Fibroblast of peridontal ligament (primary cell): ENCODE measurements around the gene CSMD2.

Experiments
- DNase-seq: peaks from one replicate; pipeline ENCODE4 v3.0.0-alpha.2; 2010; ENCODE audit errors: extremely low read depth

The CSMD2 gene

GRCh38 chr1:33997127-33998036 lies 167.6 kb downstream of the CSMD2 start:
- DNase-seq: no peak

- DNase-seq: no peak
These were observed 168.7 kb downstream of the CSMD2 start for GRCh38 chr1:33996281-33996680.

GRCh38 chr1:33993301-33993700 lies 171.7 kb downstream of the CSMD2 start:
- DNase-seq: no peak

DNA sequence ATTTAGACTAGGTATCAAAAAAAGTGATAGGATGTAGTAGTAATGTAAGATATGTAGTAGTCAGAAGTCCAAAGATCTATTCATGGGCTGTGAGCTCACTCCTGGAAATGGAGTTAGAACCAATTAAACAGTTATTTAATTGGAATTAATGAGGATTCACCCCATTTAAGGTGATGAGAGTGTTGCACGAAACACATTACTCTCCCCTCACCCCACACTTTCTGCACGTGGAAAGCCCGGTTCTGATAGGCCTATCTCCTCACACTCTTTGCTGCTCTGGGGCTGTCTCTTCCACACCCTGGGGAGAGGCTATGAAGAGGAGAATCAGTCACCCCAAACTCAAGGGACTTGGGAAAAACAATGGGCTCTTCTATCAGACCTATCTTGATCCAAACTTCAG lies 174.7 kb downstream of the CSMD2 start:
- no peak for DNase-seq

DNA sequence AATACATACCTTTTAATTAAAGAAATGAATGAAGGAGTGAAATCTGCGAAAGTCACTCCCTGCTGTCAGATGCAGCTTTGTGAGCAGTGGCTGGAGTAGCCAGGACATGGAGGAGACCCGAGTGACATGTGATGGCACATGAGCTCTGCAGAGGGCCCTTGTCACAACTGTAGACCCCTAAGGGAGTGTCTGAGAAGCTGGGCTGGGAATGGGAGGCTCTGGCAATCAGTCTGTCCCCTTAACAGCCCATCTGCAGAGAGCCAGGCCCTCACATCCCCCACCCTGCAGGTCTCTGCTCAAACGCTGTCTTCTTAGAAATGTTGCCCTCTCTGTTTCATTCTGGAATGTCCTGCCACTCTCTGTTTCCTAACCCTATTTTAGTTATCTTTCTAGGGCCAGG lies 176.9 kb downstream of the CSMD2 start:
- DNase-seq: no peak

DNA sequence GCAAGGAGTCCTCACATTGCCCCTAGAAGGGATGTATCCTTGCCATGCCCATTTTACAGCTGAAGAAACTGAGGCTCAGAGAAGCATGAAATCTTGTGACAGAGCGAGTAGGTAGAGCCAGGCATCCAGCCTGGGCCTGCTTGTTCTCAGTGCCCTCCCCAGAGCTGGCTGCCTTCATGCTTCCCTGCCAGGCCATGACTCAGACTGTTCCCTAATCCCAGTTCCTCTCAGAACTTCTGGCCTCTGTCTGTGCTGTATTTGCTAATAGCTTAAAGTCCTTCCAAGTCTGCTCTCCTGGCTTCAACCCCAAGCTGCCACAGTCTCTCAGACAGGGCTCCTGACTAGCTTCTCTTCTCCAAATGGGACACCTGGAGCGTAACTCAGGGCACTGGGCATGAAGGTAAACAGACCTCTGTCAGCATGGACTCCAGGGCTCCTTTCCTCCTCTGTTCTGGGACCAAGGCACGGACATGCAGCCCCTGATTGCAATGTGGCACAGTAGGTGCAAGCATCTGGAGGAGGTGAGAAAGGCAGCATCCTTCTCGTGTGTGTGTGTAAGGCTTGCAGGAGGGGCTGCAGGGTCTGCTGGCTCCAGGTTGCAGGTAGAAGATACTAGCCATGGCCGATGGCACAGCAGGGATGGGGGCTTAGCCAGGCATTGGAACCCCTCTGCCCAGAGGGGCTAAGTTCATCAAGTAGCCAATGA lies 178.5 kb downstream of the CSMD2 start:
- DNase-seq: no peak

DNA sequence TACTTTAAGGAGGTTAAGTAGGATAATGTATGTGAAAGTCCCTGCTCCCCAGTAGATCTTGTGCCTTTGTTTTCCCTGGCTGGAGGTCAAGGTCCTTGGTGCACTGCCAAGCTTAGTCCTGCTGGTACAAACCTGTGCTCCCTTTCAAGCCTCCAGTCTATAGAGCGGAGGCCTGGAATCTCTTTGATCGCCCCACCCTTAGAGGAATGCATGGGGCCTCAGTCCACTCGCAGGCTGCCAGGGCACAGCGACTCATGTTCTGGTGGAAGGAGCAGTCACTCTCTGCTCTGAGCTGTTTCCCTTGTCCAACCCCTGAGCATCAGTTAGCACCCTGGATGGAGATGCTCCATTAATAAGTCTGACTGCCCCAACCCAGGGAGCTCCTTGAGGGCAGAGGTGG lies 179.4 kb downstream of the CSMD2 start:
- no peak for DNase-seq

GRCh38 chr1:33984906-33985565 lies 180.0 kb downstream of the CSMD2 start:
- no peak for DNase-seq

DNA sequence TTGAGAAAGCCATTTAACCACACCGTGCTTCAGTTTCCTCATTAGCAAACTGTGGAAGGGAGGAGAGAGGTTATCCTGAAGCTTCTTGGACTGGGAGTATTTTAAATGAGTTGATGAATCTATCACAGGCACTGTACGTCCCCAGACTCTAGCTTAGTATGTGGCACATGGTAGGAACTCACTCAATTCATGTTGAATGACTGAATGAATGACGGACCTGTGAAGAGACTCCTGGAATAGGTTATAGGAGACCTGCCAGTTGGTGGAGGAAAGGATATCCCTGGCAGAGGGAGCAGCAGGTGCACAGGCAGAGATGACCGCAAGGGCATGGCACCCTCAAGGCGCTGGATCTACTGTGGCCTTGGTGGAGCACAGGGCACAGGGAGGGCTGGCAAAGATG lies 182.6 kb downstream of the CSMD2 start:
- no peak for DNase-seq

GRCh38 chr1:33979341-33979740 lies 185.7 kb downstream of the CSMD2 start:
- DNase-seq: no peak

DNA sequence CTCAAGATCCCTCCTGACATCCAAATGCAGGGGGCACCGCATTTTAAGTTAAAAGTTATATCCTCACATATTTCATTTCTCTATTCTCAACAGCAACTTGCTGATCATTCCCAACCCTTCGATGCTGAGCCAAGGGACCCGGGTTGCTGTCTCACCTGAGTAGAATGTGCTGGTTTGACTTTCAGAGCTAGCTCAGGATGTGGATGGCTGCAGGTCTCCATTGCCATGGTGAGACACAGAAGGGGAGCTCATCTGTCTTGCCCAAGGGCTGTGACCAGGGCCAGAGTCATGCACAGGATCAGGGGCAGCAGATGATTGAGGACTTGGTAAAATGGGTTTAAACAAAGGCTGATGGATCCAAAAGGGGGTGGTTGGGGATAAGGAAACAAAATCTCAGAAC lies 189.1 kb downstream of the CSMD2 start:
- DNase-seq: no peak

DNA sequence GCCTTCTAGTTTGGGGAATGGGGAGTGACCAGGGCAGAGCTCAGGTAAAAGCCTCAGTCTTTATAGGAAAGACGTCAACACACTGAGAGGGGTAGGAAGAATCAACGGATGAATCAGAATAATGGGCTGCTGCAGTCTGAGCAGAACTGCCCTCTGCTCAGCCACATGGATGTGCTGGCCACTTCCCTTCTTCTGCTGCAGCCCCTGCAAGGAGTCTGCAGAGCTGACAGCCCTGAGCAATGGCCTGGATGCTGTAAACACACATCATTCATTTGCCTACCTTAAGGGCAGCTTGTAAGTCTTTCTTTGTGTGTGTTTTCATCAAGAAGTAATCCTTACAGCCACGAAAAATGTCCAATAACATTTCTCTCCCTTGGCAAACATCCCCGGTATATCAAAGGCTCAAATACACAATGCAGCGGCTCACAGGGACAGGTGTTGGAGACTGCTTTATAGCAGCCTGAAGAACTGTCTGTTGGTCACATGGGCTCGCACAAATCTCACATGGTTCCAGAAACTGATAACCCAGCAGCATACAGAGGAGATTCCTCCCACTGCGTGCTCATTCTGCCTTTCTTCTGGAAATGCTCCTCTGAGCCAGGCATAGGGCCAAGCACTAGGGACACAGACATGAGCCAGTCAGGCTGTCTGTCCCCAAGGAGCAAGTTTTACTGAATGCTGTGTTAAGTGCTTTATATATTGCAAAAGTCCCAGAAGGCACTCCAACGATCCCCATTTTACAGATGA lies 191.1 kb downstream of the CSMD2 start:
- no peak for DNase-seq

DNA sequence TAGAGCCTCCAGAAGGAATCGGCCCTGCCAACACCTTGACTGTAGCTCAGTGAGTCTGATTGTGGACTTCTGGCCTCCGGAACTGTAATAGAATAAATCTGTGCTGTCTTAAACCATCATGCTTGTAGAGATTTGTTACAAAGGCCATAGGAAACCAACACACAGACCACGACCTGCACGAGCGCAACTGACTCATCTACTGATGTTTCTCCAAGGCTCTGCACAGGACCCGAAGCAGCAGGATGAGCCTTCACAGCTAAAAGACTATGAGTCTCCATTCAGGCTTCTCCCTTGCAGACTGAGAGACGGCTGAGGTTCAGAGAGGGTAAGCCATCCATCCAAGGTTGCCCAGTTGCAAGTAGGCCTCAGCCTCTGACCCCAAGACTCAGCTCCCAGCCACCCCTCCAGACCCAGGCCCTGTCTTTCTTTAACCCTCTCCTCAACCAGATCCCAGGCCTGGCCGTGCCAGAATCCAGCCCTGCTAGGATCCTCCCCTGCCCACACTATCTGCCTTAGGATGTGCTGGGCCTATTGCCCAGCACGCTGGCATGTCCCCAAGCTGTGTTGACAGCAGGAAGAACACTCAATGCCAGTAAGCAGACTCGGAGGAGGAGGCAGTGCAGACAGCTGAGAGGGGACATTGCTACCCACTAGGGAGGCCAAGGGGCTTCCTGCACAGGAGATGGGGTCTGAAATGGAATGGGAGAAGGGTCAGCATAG lies 192.2 kb downstream of the CSMD2 start:
- DNase-seq: no peak

DNA sequence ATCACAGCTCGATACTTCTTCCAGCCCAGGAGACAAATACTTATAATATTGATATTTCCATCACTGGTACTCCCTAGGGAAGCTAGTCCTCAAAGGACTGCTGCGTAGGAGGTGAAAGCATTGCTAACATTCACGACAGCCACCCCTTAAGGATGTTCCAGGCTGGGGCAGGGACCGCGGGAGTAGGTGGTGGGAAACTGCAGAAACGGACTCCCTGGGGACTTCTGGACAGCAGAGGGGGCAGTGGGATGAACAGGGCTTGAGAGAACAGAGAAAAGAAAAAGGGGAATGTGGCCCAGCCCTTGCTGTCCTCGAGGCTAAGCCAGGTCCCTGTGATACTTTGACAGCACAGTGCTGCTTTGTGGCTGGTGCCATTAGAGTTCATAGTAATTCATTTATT lies 193.1 kb downstream of the CSMD2 start:
- no peak for DNase-seq

GRCh38 chr1:33971018-33971710 lies 193.9 kb downstream of the CSMD2 start:
- no peak for DNase-seq

GRCh38 chr1:33970148-33970825 lies 194.7 kb downstream of the CSMD2 start:
- DNase-seq: no peak

GRCh38 chr1:33966346-33967141 lies 198.5 kb downstream of the CSMD2 start:
- DNase-seq: no peak

DNA sequence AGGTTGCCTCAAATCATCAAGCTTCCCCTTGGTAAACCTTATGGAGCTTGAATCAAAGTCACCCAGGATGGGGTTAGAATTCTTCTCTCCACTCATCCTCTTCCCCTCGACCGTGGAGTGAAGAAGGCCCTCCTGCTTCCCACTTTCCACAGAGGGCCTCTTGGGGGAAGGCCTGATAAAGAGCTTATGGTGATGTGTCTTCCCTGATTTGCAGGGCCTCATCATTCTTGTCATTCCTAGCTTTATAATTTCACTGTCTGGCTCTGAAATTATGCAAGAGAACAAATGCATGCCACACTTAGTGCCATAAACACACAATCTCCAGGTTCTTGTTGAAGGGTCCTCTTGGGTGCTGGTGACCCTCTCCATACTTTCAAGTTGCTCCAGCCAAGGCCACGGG lies 199.9 kb downstream of the CSMD2 start:
- no peak for DNase-seq

GRCh38 chr1:33962061-33962460 lies 203.0 kb downstream of the CSMD2 start:
- DNase-seq: no peak
